PC-9 (cell line): ENCODE measurements around the gene ZFX.

Experiments
- CTCF ChIP-seq: fragments of 200-600 bp; sonication (generic); conservative IDR thresholded peaks from 2 replicates; pipeline ENCODE4 v1.6.1; 2017; ENCODE audit warnings: mixed run types, antibody characterized with exemption, mild to moderate bottlenecking, moderate library complexity
- EZH2 ChIP-seq: fragments of 200-600 bp; sonication (generic); IDR thresholded peaks from 2 replicates; pipeline ENCODE4 v1.8.0; 2017; ENCODE audit warnings: antibody characterized with exemption, low read depth

GRCh38 chrX:24214568-24214967, 65.0 kb downstream of the ZFX start:
- TF ChIP-seq CTCF (no peak), EZH2 (no peak)
